HL-60/S4 treated with retinoic acid at 250 ng/mL for 4 days and 3 days (cell line): ENCODE results near the gene PAX6.

Experiments
- in situ Hi-C: fragments of 300-500 bp; cut with MboI; formaldehyde crosslinking; loops from 2 replicates; pipeline ENCODE4 v1.7.0; 2022; ENCODE audit warnings: low sequenced_read_pairs

Gene PAX6

GRCh38 chr11:31809541-31809856 lies 1.6 kb downstream of the PAX6 start:
- in situ Hi-C loops, result no loop called here

GRCh38 chr11:31808721-31809540 lies 2.2 kb downstream of the PAX6 start:
- in situ Hi-C loops, result no loop called here

- in situ Hi-C loops, result no loop called here
Measured at GRCh38 chr11:31807799-31808667, 3.1 kb downstream of the PAX6 start.

- in situ Hi-C loops, result no loop called here
Measured at GRCh38 chr11:31806928-31807798, 4.0 kb downstream of the PAX6 start.

- in situ Hi-C loops, result no loop called here
Measured at GRCh38 chr11:31806186-31806927, 4.8 kb downstream of the PAX6 start.

GRCh38 chr11:31805629-31806185 lies 5.4 kb downstream of the PAX6 start:
- in situ Hi-C loops, result no loop called here

GRCh38 chr11:31805037-31805628 lies 6.0 kb downstream of the PAX6 start:
- in situ Hi-C loops, result no loop called here

GRCh38 chr11:31804312-31805036 lies 6.6 kb downstream of the PAX6 start:
- in situ Hi-C loops, result no loop called here

- in situ Hi-C loops, result no loop called here
Measured at GRCh38 chr11:31803813-31804311, 7.3 kb downstream of the PAX6 start.

- in situ Hi-C loops, result no loop called here
Measured at GRCh38 chr11:31802990-31803812, 7.9 kb downstream of the PAX6 start.

GRCh38 chr11:31802609-31802989 lies 8.5 kb downstream of the PAX6 start:
- in situ Hi-C loops, result no loop called here

GRCh38 chr11:31802000-31802551 lies 9.0 kb downstream of the PAX6 start:
- in situ Hi-C loops, result no loop called here

GRCh38 chr11:31801298-31801702 lies 9.8 kb downstream of the PAX6 start:
- in situ Hi-C loops, result no loop called here

GRCh38 chr11:31800398-31801265 lies 10.5 kb downstream of the PAX6 start:
- in situ Hi-C loops, result no loop called here

GRCh38 chr11:31799435-31800397 lies 11.4 kb downstream of the PAX6 start:
- in situ Hi-C loops, result no loop called here
